ENCODE measurements around the gene DCC.

GRCh38 chr18:52313213-52313612, 26.8 kb upstream of the DCC start:
- no peak for TF ChIP-seq CTCF (conservative IDR thresholded peaks at IDR 0.05)
- no peak for TF ChIP-seq ZFX (IDR thresholded peaks at IDR 0.05)

Data from C4-2B (cell line).